ENCODE data around the gene GCNT1.

The GCNT1 gene

DNA sequence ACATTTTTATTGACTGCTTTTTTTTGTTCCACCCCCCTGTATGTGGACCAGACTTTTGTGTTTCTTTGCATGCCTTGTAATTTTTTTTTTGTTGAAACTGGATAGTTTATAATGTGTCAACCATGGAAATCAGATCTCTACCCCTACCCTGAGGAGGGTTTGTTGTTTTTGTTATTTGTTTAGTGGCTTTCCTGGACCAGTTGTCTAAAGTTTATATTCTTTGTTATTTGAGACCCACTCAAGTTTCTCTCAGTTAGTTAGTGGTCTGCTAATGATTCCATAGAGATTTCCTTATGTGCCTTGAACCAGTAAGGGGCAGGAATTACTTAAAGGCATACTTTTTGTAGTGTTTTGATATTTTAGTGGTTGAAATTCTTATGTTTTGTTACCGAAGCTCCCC lies 41.1 kb downstream of the GCNT1 start:
- TF ChIP-seq, protein P1, sequence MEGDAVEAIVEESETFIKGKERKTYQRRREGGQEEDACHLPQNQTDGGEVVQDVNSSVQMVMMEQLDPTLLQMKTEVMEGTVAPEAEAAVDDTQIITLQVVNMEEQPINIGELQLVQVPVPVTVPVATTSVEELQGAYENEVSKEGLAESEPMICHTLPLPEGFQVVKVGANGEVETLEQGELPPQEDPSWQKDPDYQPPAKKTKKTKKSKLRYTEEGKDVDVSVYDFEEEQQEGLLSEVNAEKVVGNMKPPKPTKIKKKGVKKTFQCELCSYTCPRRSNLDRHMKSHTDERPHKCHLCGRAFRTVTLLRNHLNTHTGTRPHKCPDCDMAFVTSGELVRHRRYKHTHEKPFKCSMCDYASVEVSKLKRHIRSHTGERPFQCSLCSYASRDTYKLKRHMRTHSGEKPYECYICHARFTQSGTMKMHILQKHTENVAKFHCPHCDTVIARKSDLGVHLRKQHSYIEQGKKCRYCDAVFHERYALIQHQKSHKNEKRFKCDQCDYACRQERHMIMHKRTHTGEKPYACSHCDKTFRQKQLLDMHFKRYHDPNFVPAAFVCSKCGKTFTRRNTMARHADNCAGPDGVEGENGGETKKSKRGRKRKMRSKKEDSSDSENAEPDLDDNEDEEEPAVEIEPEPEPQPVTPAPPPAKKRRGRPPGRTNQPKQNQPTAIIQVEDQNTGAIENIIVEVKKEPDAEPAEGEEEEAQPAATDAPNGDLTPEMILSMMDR (IDR thresholded peaks at IDR 0.05; ENCODE audit: control insufficient read depth, extremely low read depth, insufficient read depth) = no peak

DNA sequence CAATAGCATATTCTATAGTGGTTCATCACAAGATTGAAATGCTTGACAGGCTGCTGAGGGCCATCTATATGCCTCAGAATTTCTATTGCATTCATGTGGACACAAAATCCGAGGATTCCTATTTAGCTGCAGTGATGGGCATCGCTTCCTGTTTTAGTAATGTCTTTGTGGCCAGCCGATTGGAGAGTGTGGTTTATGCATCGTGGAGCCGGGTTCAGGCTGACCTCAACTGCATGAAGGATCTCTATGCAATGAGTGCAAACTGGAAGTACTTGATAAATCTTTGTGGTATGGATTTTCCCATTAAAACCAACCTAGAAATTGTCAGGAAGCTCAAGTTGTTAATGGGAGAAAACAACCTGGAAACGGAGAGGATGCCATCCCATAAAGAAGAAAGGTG lies 43.8 kb downstream of the GCNT1 start:
- H3K4me3 ChIP-seq (ENCODE audit: low read depth, low read length) = no peak overlapping the region
- TF ChIP-seq, protein P1 (IDR thresholded peaks at IDR 0.05; ENCODE audit: control insufficient read depth, extremely low read depth, insufficient read depth) = no peak
- DNase-seq (ENCODE audit: low read depth) = no peak

More for the DNA sequence above, 41.1 kb downstream of the GCNT1 start:
- no peak for DNase-seq (ENCODE audit: low read depth)
- H3K4me3 ChIP-seq (ENCODE audit: low read depth, low read length) = no peak overlapping the region

DNA sequence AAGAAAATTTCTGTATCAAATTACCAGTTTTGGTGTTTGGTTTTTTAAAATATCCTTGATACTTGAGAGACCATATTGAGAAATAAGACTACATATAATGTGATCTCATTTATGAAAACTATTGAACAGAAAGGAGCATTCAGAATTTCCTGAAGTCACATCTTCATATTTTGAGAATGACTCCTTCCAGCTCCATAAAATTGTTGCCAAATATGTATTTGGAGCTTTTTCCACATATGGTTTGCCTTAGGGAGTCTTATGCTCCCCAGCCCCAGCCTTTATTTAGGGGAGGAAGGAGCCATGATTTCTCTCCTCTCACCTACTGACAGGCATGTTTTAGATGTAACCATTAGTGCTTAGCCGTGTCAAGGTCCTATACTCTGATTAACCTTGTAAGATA lies 51.1 kb downstream of the GCNT1 start:
- H3K4me3 ChIP-seq (ENCODE audit: low read depth, low read length) = no peak overlapping the region
- DNase-seq (ENCODE audit: low read depth) = no peak
- TF ChIP-seq, protein P1 (IDR thresholded peaks at IDR 0.05; ENCODE audit: control insufficient read depth, extremely low read depth, insufficient read depth) = no peak

DNA sequence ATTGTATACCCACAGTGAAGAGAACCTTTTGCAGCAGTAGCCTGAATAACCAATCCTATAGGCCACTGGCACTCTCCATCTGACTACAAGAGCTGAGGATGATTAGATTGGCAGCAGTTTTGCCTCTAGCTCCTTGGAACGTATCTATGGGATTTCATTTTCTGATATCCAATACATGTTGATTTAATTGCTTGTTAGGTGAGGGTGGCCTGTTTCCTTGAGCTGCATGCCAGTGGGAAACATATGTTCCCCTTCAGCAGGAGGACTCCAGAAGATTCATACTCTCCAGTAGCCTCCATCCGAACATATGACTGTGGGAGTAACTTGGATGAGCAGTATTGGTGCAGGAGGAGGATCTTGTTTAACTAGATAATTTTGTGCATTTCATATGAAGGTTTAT lies 51.5 kb downstream of the GCNT1 start:
- DNase-seq (ENCODE audit: low read depth) = no peak
- H3K4me3 ChIP-seq (ENCODE audit: low read depth, low read length) = no peak overlapping the region
- TF ChIP-seq, protein P1 (IDR thresholded peaks at IDR 0.05; ENCODE audit: control insufficient read depth, extremely low read depth, insufficient read depth) = no peak

DNA sequence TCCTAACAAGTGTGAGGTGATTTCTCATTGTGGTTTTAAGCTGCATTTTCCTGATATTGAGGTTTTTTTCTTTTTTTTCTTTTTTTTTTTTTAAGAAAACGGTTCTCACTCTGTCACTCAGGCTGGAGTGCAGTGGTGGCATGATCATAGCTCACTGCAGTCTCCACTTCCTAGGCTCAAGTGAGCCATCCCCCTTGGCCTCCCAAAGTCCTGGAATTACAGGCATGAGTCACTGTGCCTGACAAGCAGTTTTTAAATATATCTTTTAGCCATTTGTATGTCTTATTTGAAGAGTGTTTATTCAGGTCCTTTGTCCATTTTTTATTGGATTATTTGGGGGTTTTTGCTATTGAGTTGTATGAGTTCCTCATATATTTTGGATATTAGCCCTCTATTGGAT lies 53.8 kb downstream of the GCNT1 start:
- H3K4me3 ChIP-seq (ENCODE audit: low read depth, low read length) = no peak overlapping the region
- TF ChIP-seq, protein P1 (IDR thresholded peaks at IDR 0.05; ENCODE audit: control insufficient read depth, extremely low read depth, insufficient read depth) = no peak
- no peak for DNase-seq (ENCODE audit: low read depth)

DNA sequence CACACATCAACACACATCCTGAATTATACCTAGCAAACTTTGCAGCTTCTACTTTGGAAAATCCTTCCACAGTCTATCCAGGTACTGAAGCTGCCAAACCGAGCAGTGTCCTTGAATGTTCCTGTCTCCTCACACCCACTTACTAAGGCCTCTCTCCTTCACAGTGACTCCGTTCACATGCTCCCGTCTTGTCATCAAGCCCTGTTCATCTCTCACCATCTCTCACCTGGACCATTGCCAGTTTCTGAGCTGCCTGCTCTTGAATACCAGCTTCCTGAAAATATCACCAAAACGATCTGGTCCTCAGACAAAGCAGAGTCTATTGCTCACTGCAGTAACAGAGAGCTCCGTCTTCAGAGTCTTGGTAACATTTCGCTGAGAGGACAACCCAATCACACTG lies 57.4 kb downstream of the GCNT1 start:
- no peak for DNase-seq (ENCODE audit: low read depth)
- TF ChIP-seq, protein P1 (IDR thresholded peaks at IDR 0.05; ENCODE audit: control insufficient read depth, extremely low read depth, insufficient read depth) = no peak
- H3K4me3 ChIP-seq (ENCODE audit: low read depth, low read length) = no peak overlapping the region

DNA sequence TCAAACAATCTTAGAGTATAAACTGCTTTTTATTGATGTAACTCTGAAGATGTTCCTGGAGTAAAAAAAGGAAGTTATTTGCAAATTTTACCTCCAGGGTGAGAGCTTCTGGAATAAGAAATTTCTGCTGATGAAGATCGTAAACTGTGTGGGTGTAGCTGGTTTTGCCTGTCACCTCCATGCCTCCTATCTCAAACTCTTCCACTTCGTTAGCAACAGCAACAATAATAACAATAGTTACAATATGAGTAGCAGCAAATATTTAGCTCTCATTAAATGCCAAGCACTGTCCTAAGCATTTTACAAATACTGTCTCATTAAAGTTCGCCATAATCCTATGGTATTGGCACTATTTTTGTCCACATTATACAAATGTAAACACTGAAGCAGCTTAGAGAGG lies 57.9 kb downstream of the GCNT1 start:
- TF ChIP-seq, protein P1 (IDR thresholded peaks at IDR 0.05; ENCODE audit: control insufficient read depth, extremely low read depth, insufficient read depth) = no peak
- H3K4me3 ChIP-seq (ENCODE audit: low read depth, low read length) = no peak overlapping the region
- DNase-seq (ENCODE audit: low read depth) = no peak

Data from LNCaP clone FGC (cell line).